Hepatocyte (in vitro differentiated cells): ENCODE results near the gene CEP68. TPM values are rescaled to one million over a fixed set of nuclear protein-coding genes. Genes with fewer than 3 reads are reported as not detected.

ENCODE experiments used
- DNase-seq: peaks from one replicate; pipeline ENCODE4 v3.0.0-alpha.2; 2016; ENCODE audit warnings: low spot score
- H2AFZ ChIP-seq: fragments of 200-600 bp; sonication (generic); 2 replicates; pipeline ENCODE4 v1.6.0; 2016; ENCODE audit warnings: antibody characterized with exemption, mild to moderate bottlenecking
- H3K27ac ChIP-seq: fragments of 200-600 bp; sonication (generic); 2 replicates; pipeline ENCODE4 v1.5.1; 2016; ENCODE audit warnings: mild to moderate bottlenecking
- H3K27me3 ChIP-seq: fragments of 200-600 bp; sonication (generic); 2 replicates; pipeline ENCODE4 v1.6.1; 2016
- H3K36me3 ChIP-seq: fragments of 200-600 bp; sonication (generic); replicated peaks from 2 replicates; pipeline ENCODE4 v1.5.1; 2016; ENCODE audit warnings: low read depth; ENCODE audit not compliant: insufficient read depth
- H3K4me1 ChIP-seq: fragments of 200-600 bp; sonication (generic); 2 replicates; pipeline ENCODE4 v1.5.1; 2016; ENCODE audit warnings: mild to moderate bottlenecking, moderate library complexity; ENCODE audit not compliant: insufficient read depth
- H3K4me2 ChIP-seq: fragments of 200-600 bp; sonication (generic); 2 replicates; pipeline ENCODE4 v1.6.0; 2016
- H3K4me3 ChIP-seq: fragments of 200-600 bp; sonication (generic); 2 replicates; pipeline ENCODE4 v1.5.1; 2016; ENCODE audit warnings: mild to moderate bottlenecking
- H3K79me2 ChIP-seq: fragments of 200-600 bp; sonication (generic); 2 replicates; pipeline ENCODE4 v1.6.0; 2017; ENCODE audit warnings: mild to moderate bottlenecking
- H3K9me2 ChIP-seq: fragments of 200-600 bp; sonication (generic); replicated peaks from 2 replicates; pipeline ENCODE4 v1.6.0; 2017; ENCODE audit warnings: mild to moderate bottlenecking; ENCODE audit not compliant: insufficient read depth
- H3K9me3 ChIP-seq: fragments of 200-600 bp; sonication (generic); 2 replicates; pipeline ENCODE4 v1.5.1; 2016; ENCODE audit warnings: low read depth, mild to moderate bottlenecking
- H4K20me1 ChIP-seq: fragments of 200-600 bp; sonication (generic); 2 replicates; pipeline ENCODE4 v1.6.0; 2016; ENCODE audit warnings: mild to moderate bottlenecking; ENCODE audit not compliant: insufficient read depth, poor library complexity, severe bottlenecking
- EZH2 ChIP-seq: fragments of 200-600 bp; sonication (generic); IDR thresholded peaks from 2 replicates; pipeline ENCODE4 v1.6.1; 2016; ENCODE audit warnings: antibody characterized with exemption, mild to moderate bottlenecking, borderline replicate concordance
- EZH2phosphoT487 ChIP-seq: fragments of 200-600 bp; sonication (generic); IDR thresholded peaks from one replicate; pipeline ENCODE4 v1.6.1; 2018; ENCODE audit warnings: antibody characterized with exemption, mild to moderate bottlenecking, low read depth, moderate library complexity; ENCODE audit not compliant: unreplicated experiment, severe bottlenecking
- WGBS: methylation state at CpG from one replicate; pipeline ENCODE4 v1.1.6; 2016; ENCODE audit warnings: low lambda C conversion rate; ENCODE audit errors: missing lambda C conversion rate; 5-methylcytosine and 5-hydroxymethylcytosine counted together
- polyA plus RNA-seq: library from polyadenylated mRNA; unstranded; fragments of >200 nt; fragmentation: Nextera tagmentation; extraction: Ambion mirVana; gene quantifications from 2 replicates; pipeline ENCODE4 v1.2.1, GENCODE V29; 2016
- total RNA-seq: library from RNA; depleted of rRNA; stranded (reverse); fragments of >200 nt; gene quantifications from 2 replicates; pipeline ENCODE4 v1.2.3, GENCODE V29; 2014
- TF ChIP-seq, protein P1 (sequence below): fragments of 200-600 bp; sonication (generic); IDR thresholded peaks from 2 replicates; pipeline ENCODE4 v1.5.1; 2016; ENCODE audit warnings: antibody characterized with exemption, mild to moderate bottlenecking; ENCODE audit not compliant: poor library complexity

Gene CEP68
- total and polyA plus RNA-seq, 2 experiments from 2014 or later: 8.2 to 9.4 TPM

DNA sequence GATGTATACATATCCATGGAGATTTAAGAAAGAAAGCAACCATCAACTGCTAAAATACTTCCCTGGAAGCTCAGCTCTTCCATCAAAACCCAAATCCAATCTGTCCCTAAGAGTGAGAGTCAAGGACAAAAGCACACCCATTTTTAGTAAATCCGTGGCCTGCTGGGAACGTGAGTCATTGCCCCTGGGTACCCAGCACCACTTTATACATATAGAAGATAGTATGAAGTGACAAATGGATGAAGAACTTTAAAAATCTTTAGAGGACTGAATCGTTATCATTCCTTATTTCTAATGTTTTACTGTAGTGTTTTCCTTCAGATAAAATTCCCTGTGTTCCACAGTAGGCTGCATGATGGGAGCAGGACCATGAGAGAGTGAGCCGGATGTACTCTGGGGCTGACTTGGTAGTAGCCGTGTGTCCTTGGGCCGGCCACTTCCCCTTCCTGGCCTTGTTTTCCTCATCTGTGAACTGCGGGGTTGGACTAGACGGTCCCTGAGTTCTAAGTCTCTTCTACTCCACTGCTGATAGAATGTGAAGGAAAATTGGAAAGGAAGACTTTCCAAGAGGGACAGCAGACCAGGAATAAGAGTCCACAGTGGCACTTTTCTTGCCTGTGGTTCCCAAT lies 28.5 kb upstream of the CEP68 start:
- Histone ChIP-seq H3K27me3 (no peaks in the 10 kb centered on the region), H4K20me1 (no peaks in the 10 kb centered on the region), H3K9me2 (no peaks in the 10 kb centered on the region), H3K4me1 (peaks cover 16% of the 10 kb centered on the region), H3K9me3 (no peaks in the 10 kb centered on the region), H3K4me2 (no peak overlapping the region), H3K79me2 (no peaks in the 10 kb centered on the region), H3K4me3 (no peak overlapping the region), H3K27ac (no peak overlapping the region), H2AFZ (no peak overlapping the region), H3K36me3 (no peaks in the 10 kb centered on the region)
- DNase-seq: no peak
- WGBS: 94% methylated on average over 8 of the region's 8 CpGs
- TF ChIP-seq EZH2: no peak
- TF ChIP-seq, protein P1, sequence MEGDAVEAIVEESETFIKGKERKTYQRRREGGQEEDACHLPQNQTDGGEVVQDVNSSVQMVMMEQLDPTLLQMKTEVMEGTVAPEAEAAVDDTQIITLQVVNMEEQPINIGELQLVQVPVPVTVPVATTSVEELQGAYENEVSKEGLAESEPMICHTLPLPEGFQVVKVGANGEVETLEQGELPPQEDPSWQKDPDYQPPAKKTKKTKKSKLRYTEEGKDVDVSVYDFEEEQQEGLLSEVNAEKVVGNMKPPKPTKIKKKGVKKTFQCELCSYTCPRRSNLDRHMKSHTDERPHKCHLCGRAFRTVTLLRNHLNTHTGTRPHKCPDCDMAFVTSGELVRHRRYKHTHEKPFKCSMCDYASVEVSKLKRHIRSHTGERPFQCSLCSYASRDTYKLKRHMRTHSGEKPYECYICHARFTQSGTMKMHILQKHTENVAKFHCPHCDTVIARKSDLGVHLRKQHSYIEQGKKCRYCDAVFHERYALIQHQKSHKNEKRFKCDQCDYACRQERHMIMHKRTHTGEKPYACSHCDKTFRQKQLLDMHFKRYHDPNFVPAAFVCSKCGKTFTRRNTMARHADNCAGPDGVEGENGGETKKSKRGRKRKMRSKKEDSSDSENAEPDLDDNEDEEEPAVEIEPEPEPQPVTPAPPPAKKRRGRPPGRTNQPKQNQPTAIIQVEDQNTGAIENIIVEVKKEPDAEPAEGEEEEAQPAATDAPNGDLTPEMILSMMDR: no peak
- no peak for TF ChIP-seq EZH2phosphoT487

DNA sequence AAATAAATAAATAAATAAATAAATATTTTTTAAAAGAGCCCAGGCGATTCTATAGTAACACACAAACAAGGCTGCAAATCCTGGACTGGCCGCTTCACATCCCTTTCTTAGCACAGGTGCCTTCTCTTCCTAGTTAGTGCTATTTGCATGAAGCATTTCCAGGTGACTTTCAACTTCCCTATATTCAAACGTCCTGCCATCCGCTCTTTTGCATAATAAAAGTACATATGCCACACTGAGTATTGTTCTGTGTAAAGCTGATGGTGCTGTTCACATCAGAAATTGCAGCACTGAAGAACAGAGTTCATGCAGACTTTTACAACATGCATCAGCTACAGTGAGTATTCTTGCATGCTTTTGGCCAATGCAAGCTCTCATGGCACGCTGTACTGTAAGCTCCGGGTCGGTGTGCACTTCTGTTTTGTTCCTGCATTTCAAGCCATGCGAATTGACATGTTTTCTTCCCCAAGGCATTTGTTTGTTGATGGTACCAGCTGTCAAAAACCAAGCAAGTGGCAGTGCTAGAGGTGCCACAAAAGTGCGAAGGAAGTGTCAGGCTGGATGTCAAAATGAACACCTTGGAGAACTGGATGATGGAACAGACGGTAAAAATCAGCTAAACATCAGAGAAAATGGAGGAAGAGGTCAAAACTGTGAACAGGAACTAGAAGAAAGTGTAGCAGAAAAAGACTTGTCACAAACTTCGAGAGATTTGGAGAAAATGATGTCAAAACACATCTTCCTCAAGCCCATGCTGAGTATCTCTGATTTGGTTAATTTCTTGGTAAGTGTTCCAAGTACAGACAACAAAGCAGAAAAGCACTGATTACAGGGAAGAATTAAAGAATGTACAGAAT lies 25.5 kb upstream of the CEP68 start:
- TF ChIP-seq EZH2 (no peak), EZH2phosphoT487 (no peak)
- TF ChIP-seq, protein P1: no peak
- Histone ChIP-seq H3K27ac (peak overlapping the region; percentile 46), H4K20me1 (no peaks in the 10 kb centered on the region), H3K36me3 (no peaks in the 10 kb centered on the region), H2AFZ (no peak overlapping the region), H3K4me1 (peaks cover 12% of the 10 kb centered on the region), H3K27me3 (no peaks in the 10 kb centered on the region), H3K4me3 (no peak overlapping the region), H3K9me3 (no peaks in the 10 kb centered on the region), H3K79me2 (no peaks in the 10 kb centered on the region), H3K9me2 (no peaks in the 10 kb centered on the region), H3K4me2 (peak overlapping the region; percentile 56)
- 83% methylated on average over 11 of the region's 11 CpGs for WGBS
- DNase-seq: no peak

DNA sequence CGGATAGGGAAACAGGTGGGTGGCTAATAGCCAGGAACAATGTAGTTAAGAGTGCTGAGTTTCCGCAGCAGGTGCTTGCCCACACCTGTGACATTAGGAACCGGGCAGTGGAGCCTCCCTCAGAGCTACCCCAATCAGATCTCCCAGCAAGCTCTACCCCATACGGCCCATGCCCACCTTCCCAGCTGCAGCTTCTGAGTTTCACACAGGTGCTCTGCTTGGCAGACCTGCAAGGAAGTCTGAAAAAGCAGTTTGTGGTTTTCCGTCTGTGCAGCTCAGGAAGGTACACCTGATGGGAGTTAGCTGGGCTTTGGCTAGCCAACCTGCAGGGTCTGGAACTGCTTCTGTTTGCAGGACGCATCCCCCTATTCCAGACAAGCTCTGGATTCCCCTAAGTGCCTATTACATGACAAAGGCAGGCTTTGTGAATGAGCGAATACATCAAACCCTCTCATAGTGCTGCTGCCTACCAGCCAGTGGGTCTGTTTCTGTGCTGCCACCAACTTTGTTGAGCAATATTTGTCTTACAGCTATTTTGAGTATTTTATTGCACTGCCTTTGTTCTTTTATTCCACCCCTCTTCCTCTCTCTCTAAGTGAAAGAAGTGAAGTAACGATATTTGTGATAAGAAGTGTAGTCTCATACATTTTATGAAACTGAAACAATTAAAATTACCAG lies 24.7 kb upstream of the CEP68 start:
- Histone ChIP-seq H4K20me1 (no peaks in the 10 kb centered on the region), H3K4me3 (no peak overlapping the region), H3K27ac (peak overlapping the region; percentile 46), H2AFZ (no peak overlapping the region), H3K4me2 (peak overlapping the region; percentile 56), H3K9me2 (no peaks in the 10 kb centered on the region), H3K9me3 (no peaks in the 10 kb centered on the region), H3K79me2 (no peaks in the 10 kb centered on the region), H3K36me3 (no peaks in the 10 kb centered on the region), H3K4me1 (peaks cover 7% of the 10 kb centered on the region), H3K27me3 (no peaks in the 10 kb centered on the region)
- DNase-seq: no peak
- WGBS: 52% methylated on average over 8 of the region's 8 CpGs
- TF ChIP-seq, protein P1: no peak
- TF ChIP-seq EZH2phosphoT487 (no peak), EZH2 (no peak)
